Ramos (cell line): Measurements from ENCODE around the gene FRA10AC1.
"Not testable (repeated sequence)": the region's sequence is repeated elsewhere in the genome, so short reads cannot be mapped to it uniquely, and the experiment has no call there.

Experiments
- in situ Hi-C: fragments of 300-500 bp; cut with MboI; formaldehyde crosslinking; loops from one replicate; pipeline ENCODE4 v1.14.3; 2022; ENCODE audit warnings: low sequenced_read_pairs; ENCODE audit not compliant: unreplicated experiment

Gene FRA10AC1

DNA sequence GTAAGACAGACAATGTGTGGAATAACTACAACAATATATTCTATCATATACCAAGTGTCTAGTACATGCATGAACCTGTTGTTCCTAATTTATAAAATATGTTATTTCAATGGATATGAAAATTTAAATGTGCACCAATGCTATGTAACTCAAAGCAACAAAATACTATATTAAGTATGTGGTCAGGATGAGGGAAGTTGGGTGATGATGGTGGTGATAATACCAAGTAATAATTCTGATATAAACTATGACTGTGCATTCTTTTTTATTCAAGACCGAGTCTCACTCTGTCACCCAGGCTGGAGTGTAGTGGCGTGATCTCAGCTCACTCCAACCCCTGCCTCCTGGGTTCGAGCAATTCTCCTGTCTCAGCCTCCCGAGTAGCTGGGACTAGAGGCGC is 2.1 kb upstream of the FRA10AC1 start:
- in situ Hi-C loops = no loop called here

DNA sequence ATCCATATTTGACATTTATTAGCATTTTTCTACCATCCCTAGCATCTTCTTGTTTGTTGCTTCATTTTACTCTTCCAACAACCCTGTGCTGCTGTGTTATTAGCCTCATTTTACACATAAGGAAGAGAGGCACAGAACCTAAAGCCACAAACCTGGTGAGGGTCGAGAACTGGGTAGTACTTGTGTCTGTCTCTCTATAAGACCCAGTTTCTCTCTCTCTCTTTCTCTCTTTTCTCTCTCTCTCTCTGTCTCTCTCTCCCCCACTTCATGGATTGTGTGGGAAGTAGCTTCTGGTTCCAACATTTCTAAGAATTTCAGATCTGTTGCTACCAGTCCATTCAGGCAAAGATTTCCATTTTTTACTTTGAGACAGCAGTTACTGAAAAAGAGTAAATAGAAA is 1.4 kb upstream of the FRA10AC1 start:
- in situ Hi-C loops = no loop called here

DNA sequence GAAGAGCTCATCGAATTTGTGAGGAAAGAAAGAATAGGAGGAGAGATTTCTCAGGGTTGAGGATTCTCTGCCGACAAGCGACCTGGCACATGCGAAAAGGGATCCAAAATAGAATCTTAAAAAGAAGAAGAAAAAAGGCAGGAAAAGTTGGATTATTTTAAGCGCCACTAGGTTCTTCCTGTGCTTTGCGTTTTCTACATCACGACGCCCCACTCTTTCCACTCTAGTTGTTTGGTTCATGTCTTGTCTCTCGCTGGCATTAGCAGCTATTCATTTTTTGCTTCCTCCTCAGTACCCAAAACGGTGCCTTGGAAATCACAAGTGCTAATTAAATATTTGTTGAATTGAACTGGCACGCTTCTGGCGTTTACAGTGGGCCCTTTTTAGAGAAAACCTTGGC is 674 bp upstream of the FRA10AC1 start:
- in situ Hi-C loops = no loop called here

DNA sequence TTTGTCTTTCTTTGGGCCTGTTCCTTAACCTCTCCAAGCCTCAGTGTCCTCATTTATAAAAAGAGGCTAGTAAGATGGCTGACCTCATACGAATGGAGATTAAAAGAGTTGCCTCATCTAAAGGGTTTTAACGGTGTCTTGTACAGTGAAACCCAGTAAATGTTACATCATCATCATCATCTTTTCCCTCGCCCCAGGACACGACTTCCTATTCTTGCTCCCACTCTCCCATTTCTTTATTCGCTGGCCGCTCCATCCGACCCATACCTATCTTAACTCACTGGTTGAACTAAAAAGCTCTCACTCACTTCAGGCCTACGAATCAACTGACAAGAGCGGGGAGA is 554 bp downstream of the FRA10AC1 start:
- in situ Hi-C loops = no loop called here

DNA sequence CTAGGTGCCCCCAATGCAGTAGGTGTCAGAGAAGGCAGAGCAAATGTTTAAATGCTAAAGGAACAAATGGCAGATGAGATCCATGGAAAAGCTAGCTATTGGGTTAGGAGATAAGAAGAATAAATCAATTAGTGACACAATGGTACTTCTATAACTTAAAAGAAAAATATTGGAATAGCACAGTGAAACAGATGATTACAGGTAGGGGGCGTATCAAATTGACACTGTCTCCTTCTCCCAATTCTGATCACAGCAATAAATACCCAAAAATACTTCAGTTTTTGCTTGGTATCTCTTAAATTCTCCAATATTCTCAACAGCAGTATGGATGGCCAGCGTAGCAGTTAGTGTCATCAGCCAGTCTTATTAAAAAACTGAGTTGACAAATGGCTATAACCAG is 5.2 kb downstream of the FRA10AC1 start:
- in situ Hi-C loops = no loop called here

DNA sequence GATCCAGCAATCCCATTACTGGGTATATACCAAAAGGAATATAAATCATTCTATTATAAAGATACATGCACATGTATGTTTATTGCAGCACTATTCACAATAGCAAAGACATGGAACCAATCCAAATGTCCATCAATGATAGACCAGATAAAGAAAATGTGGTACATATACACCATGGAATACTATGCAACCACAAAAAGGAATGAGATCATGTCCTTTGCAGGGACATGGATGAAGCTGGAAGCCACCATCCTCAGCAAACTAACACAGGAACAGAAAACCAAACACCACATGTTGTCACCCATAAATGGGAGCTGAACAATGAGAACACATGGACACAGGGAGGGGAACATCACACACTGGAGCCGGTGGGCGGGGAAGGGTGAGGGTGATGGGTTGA is 5.8 kb downstream of the FRA10AC1 start:
- in situ Hi-C loops = not testable (repeated sequence)

DNA sequence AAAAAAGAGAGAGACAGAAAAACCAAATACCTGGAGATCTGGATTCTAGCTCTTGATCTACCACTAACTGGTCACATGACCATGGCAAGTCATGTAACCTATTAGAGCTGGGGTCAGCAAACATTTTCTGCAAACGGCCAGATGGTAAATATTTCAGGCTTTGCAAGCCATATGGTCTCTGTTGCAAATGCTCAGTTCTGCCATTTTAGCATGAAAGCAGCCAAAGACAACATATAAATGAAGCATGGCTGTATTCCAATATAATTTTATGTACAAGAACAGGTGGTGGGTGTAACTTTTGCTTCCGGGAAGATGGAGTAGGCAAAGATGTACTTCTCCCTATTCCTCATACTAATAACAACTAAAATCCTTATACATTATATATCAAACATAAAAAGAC is 6.7 kb downstream of the FRA10AC1 start:
- in situ Hi-C loops = no loop called here

DNA sequence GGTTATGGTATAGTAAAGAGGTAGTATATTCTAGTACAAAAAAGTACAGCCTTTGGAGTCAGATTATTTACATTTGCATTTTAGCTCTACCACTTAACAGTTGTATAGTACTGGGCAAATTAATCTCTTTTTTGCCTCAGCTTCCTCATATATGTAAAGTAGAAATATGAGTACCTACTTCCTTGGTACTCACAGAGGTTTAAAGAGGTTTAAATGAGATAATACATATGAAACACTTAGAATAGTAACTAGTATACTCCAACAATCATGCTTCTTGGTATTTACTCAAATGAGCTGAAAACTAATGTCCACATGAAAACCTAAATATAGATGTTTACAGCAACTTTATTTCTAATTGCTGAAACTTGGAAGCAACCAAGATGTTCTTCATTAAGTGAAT is 14.7 kb downstream of the FRA10AC1 start:
- in situ Hi-C loops = no loop called here

DNA sequence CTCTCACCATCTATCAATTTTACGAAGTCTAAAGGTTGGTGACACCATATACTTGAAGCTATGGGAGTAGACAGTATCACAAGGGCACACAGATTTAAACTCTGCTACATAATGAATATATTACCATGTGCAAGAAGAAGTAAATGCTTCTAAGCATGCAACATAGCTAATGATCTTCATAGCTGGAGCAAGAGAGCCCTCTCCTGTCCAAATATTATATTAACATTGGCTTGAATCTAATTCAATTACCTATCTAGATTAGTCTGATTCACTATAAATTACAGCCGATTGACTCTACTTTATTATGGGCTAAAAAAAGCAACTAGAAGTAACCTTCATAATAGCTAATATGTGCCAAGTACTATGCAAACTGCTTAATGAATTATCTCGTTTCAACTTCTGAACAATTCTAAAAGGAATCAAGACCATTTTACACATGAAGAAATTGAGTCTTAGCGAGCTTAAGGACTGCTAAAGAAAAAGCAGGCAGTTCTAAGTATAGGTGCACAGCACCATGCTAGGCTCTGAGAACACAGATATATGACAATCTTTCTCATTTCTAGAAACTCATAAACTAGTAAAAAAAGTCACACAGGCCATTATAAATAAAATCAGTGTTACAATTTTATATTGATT is 21.9 kb downstream of the FRA10AC1 start:
- in situ Hi-C loops = no loop called here

DNA sequence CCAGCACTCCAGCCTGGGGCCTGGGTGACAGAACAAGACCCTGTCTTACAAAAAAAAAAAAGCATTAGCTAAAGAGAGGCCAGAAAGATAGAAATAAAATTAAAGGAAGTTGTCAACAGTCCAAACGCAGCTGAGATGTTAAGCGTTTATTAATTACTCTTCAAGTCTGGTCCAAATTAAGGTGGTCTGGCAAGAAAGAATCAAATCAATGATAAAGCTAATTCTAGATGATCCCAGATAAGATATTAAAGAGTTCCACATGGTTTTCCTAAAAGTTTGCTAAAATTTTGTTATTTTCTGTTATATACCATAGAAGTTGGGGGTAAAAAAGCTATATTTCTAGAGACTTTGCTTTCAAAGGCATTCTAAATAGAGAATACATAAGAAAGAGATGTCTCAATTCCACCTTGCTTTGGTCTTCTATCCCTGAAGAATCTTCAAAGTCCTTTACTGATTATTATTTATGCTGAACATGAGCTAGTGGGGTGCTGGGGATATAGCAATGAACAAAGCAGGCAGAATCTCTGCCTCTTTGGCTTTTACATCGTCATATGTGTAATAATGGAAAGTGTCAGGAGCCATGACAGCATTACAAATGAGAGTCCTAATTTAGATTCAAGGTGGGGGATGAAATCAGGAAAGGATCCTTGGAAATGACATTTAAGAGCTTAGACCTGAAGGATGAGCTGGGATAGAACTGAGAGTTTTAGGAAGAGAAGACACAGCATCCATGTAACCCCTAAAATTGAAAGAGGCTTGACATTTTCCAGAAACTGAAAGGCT is 23.4 kb downstream of the FRA10AC1 start:
- in situ Hi-C loops = no loop called here

DNA sequence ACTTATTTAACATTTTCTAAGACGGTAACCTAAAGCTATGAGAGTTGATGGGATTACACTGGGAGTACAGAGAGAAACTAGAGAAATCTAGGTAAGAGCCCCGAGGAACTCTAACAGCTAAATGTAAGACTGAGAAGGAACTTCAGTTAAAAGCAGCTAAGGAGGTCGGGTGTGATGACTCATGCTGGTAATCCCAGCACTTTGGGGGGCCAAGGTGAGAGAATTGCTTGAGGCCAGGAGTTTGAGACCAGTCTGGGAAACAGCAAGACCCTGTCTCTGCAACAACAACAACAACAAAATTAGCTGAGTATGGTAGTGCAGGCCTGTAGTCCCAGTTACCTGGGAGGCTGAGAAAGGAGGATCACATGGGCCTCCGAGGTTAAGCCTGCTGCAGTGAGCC is 24.0 kb downstream of the FRA10AC1 start:
- in situ Hi-C loops = no loop called here

DNA sequence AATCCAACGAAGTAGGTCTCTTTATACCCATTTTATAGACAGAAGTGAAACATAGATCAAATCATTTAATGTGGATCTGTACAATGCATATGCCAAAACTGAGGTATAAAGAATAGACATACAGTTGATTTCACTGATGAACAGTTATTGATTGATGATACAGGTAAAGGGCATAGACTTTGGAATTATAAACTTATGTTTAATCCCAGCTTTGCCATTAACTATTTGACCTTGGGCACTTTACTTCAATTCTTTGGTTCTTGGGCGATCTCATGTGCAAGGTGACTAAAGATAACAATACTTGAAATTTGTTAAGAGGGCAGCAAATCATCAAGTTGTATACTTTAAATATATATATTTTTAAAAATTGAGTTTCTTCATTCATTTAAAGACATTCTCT is 28.6 kb downstream of the FRA10AC1 start:
- in situ Hi-C loops = no loop called here

DNA sequence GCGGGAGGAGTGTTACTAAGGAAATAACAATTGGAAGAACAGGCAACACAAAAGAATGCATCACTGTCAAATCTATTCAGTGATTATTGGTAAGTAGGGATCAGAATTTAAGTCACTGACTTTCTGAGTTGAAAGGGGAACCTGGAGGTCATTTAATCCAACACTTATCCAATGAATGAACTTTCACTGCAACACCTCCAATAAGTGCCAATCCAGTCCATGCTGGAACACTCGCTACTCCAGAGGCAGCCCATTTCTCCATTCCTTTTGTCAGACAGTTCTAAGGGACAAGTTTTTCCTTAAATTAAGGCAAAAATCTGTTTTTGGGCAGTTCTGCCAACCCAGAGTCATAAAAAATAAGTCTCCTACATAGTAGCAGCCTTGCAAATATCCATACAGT is 29.5 kb downstream of the FRA10AC1 start:
- in situ Hi-C loops = no loop called here

DNA sequence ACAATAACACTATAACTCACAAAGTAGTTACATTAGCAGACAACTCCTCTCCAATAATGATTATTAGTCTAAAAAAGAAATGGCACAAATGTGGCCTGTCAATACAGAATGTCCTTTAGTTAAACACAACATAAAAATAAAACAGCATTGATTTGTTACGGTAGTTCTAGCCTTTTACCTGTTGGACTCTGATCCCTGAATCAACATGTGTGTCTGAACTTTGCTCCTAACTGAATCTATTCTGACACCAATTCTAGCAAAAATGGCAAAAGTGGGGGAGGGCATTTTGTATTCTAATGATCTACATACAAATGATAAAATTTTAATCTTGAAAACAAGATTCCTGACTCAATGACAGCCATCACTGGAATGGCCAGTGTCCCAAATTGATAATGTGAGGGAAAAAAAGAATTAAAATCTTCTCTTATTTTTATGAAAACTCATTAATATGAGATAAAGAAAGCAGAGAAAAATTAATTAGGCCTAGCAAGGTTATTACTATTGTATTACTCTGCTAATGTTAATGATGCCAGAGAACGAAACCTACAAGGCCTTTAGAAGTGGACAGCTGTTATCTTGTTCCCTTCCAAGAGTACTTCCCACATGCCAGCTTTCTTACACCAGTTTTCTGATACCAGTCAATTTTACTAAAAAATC is 30.2 kb downstream of the FRA10AC1 start:
- in situ Hi-C loops = no loop called here

DNA sequence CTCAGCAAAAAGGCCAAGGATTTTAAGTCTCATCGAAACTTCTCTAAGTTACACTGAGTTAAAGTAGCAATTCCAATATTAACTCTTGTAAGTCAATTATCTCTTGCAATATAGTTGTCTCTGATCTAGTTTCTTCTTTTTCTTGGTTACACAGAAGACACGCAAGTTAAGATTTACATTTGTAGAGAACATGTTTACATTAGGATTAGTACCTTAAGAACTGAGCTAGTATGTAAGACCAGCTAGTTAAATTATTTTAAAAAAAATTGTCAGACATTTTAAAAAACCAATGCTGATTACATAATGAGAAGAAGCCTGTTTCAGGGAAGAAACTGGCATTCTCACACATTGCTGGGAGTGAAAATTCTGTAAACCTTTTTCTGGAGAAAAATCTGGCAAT is 31.4 kb downstream of the FRA10AC1 start:
- in situ Hi-C loops = no loop called here

DNA sequence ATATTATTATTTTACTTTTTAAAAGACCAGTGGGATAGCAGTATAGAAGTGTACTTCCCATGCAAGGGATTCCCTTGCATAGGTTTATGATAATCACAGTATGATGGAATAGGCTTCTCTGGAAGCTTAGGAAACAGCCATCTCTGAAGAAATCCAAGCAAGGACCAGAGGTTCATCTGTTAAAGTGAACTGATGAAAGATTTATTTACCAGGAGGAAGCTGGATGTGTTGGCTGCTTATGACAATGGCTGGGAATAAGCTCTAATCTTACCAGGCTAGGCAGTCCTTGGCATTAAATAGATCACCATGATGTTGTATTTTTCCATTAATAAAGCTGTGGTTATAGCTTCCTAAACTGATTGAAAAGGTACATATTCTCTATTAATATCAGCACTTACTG is 32.0 kb downstream of the FRA10AC1 start:
- in situ Hi-C loops = no loop called here

DNA sequence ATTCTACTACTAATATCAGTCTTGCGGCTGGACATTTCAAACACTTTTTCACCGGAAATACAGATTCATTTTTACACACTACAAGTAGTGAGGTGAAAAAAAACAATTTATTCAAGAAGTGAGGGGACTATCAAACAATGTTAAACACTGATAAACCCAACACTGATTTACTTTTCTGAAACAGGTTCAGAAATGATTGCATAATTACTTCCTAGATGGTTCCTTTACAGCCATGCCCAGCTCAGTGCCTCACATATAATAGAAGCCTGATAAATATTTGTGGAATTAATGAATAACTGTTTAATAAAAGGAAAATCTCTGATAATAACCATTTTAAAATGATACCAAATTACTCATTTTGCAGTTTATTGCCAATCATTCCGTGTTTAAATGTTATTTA is 34.6 kb downstream of the FRA10AC1 start:
- in situ Hi-C loops = no loop called here

DNA sequence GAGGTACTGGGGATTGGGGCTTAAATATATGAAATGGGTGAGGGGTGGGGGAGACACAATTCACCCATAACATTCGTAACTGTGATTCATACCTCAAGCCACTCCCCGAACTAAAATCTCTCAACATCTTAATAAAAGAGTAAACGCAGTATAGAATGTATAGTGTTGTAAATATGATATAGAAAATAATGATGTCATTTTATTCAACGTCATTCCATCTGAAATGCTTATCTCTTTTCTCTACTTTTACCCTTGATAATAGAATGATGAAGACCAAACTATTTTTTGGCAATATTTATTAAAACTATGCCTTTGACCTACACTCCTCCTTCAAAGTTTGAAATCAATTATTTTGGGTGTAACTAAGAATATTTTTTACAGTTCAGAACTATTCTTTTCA is 36.4 kb downstream of the FRA10AC1 start:
- in situ Hi-C loops = no loop called here

DNA sequence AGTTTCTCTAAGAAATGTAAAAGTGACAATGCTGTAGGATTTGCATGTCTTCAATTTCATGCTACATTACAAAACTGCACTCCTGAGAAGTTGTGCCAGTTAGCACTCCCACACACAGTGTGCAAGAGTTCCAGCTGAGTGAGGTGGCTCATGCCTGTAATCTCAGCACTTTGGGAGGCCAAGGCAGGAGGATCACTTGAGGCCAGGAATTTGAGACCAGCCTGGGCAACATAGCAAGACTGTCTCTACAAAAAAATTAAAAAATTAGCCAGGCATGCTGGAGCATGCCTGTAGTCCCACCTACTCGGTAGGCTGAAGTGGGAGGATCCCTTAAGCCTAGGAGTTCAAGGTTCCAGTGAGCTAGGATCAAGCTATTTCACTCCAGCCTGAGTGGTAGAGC is 44.6 kb downstream of the FRA10AC1 start:
- in situ Hi-C loops = no loop called here

DNA sequence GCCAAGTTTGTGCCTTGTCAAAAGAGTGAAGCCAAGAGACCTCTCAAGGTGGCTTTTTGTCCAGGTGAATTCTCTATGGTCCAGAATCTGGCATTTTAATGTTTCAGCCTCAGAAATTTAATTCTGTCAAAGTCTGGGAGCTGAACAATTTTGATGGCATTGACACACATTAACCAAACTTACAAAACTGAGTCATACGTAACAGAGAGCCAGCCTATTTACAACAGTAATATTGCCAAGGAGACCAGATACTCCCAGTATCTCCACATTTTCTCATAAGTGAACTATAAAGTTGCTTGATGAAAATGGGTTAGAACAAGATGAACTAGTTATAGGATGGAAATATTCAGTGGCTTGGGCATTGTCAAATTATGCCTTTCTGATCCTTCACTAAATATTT is 46.2 kb downstream of the FRA10AC1 start:
- in situ Hi-C loops = no loop called here

DNA sequence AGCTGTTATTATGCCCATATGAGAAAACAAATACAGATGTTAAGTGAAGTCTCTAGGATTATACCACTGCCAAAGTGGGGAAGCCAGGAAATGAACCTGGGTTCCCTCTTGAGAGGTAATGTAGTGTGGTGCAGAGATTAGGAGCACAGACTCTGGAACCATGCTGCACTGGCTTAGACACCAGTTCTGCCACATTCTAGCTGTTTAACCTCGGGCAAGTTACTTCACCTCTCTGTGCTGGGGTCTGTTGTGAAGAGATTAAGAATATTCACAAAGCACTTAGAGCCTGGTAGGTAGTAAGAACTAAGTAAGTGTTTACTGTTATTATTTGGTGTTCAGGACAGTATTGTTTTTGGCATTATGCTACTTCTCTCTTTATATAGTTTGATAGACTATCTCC is 48.2 kb downstream of the FRA10AC1 start:
- in situ Hi-C loops = no loop called here

DNA sequence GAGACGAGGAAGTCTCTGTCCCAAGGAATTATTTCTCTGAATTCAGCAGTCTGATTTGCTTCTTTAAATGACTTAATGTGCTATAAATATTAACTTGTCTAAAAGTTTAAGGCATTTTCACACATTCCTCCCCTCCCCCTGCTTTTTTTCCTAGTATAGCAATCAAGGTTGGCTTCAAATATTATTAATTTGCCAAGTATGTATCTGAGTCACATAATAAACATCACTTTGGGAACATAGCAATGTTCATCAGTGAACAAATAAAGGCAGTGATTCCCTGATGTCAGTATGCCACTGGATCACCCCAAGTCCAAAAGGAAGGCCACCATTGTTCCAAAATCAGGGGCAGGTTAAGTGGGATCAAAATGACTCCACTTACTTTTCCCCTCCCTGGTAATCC is 49.5 kb downstream of the FRA10AC1 start:
- in situ Hi-C loops = no loop called here
